GM20000 (cell line): ENCODE data around the gene FNIP2.

ENCODE experiments used
- DNase-seq: peaks from one replicate; pipeline ENCODE4 v3.0.0; 2012; ENCODE audit warnings: low spot score
- TF ChIP-seq, protein P1 (sequence below): IDR thresholded peaks from 2 replicates; pipeline ENCODE4 v1.5.1; 2012; ENCODE audit warnings: mild to moderate bottlenecking, control low read depth; ENCODE audit errors: extremely low read depth, missing control alignments

FNIP2 gene

DNA sequence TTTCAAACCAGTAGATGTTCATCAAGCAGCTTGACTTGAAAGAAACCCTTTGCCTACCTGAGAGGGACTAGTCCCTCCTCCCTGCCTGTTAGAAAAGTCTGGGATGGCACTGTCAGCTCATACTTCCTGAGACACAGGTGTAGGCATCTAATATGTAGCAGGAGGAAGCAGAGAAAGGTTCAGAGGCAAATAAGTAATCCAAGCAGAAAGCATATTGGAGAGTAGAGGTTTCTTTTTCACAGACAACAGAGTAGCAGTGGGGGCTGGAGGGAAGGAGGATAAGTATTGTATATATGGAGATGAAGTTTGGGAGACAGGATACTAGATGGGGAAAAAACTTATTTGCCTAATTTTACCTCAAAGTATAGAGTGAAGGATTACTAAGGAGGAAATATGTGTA lies 81.5 kb downstream of the FNIP2 start:
- TF ChIP-seq, protein P1, sequence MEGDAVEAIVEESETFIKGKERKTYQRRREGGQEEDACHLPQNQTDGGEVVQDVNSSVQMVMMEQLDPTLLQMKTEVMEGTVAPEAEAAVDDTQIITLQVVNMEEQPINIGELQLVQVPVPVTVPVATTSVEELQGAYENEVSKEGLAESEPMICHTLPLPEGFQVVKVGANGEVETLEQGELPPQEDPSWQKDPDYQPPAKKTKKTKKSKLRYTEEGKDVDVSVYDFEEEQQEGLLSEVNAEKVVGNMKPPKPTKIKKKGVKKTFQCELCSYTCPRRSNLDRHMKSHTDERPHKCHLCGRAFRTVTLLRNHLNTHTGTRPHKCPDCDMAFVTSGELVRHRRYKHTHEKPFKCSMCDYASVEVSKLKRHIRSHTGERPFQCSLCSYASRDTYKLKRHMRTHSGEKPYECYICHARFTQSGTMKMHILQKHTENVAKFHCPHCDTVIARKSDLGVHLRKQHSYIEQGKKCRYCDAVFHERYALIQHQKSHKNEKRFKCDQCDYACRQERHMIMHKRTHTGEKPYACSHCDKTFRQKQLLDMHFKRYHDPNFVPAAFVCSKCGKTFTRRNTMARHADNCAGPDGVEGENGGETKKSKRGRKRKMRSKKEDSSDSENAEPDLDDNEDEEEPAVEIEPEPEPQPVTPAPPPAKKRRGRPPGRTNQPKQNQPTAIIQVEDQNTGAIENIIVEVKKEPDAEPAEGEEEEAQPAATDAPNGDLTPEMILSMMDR = no peak
- no peak for DNase-seq

GRCh38 chr4:158850800-158851644 lies 82.2 kb downstream of the FNIP2 start:
- DNase-seq = peak; percentile 17
- TF ChIP-seq, protein P1 = peak; percentile 3

GRCh38 chr4:158854236-158854635 lies 85.4 kb downstream of the FNIP2 start:
- TF ChIP-seq, protein P1 = no peak
- DNase-seq = no peak

DNA sequence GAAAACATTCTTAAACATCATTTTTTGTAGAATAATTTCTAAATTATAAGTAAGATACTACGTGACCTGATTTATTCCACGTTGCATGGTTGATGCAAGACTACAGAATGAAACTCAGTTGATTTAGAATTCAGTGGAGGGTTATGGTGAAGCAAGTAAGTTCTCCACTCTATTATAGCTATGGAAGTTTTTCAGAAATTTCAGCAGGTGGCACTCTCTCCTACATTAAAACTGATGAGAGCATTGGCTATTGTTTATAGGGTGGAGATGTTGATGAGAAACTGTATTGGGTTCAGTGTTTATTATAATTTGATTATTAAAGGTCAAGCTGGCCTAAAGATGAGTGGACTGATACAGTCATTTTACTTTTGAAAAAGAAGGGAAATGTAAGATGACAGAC lies 88.0 kb downstream of the FNIP2 start:
- TF ChIP-seq, protein P1 = peak; percentile 27
- DNase-seq = peak; percentile 40

DNA sequence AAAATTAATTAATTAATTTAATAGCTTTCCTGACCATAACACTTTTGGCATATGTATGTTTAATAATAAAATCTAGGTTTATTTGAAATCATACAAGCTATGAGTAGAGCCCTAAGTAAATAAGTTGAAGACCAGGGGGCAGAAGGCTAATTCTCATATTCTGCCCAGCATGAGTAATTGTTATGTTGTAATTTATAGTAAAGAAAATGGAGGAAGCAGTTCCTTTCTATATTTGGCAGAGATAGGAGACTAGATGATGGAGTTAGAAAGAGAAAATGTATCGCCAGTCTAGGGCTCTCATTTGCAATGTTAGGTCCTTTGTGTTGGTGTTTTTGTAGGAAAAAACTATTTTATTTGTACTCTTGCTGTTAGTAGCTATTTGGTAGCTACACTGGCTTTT lies 89.1 kb downstream of the FNIP2 start:
- TF ChIP-seq, protein P1 = no peak
- DNase-seq = no peak

DNA sequence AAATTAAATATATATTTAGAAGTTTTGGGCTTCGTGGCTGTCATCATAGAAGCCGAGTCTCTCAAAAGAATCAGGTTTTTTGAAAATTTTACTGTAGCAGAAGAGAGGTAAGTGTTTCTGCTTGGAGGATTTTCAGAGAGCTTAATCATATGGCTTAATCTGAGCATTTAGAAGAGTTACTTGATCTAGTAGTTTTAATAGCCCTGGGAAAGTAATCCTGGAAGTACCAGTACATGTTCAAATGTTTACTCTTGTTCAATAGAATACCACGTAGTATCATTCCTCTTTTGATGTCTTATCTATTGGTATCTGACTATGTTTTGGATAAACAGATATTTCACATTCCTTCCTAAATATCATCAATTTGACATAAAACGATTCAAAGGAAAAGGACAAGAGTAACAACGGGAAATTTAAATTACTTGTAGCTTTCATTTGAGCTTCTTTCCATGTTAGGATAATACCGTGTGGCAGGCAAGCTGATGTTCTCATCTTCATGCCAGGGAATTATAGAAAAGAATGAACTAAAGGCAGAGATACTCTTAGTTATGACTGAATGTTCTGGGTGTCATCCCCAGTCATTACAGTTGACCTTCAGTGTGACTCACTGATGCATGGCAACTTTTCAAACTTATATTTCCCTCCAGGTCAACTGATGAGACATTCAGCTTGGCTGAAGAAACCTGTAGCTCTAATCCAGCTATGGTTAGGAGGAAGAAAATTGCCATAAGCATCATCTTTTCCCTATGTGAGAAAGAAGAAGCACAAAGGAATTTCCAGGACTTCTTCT lies 89.8 kb downstream of the FNIP2 start:
- TF ChIP-seq, protein P1 = no peak
- no peak for DNase-seq

DNA sequence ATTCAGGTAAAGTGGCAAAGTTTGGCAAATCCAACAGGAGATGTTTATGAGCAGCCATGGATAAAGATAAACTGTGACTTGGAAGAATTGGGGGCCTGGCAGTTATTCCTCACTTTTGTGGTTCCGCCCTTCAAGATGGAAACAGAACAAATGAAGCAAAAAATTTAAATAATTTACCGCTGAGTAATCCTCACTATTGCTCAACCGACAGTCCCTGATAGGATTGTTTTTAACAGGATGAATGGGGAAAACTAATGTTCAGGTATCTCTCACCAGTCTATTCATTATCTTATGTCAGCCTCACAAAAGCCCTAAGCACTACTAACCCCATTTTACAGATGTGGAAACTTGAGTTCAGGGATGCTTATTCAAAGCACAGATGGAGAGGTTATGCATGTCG lies 90.8 kb downstream of the FNIP2 start:
- no peak for DNase-seq
- TF ChIP-seq, protein P1 = no peak
